H1 (cell line): ENCODE measurements around the gene LRP1. TPM values are rescaled to one million over a fixed set of nuclear protein-coding genes. Genes with fewer than 3 reads are reported as not detected.

Experiments
- CTCF ChIA-PET: fragments of 300-600 bp; sonication (Branson Sonifier 250); formaldehyde crosslinking; loops from one replicate; lab custom pipeline; 2021; ENCODE audit not compliant: partially characterized antibody; lab: Charles Lee
- POLR2A ChIA-PET: fragments of 300-600 bp; sonication (Branson Sonifier 250); formaldehyde crosslinking; loops from one replicate; lab custom pipeline; 2021; ENCODE audit warnings: inconsistent platforms; ENCODE audit not compliant: partially characterized antibody; lab: Charles Lee
- DNase-seq, 2 experiments: peaks; one replicate each; pipeline versions ENCODE4 v3.0.0 to v3.0.0-alpha.2; 2010 to 2022; ENCODE audit warnings: low spot score in 2 of 2, low read depth in 1 of 2, mixed read lengths in 1 of 2
- FAIRE-seq: peaks from 2 replicates; lab custom pipeline; 2011; peaks lifted over from hg19 to GRCh38; lab: Jason Lieb, UNC
- H2AFZ ChIP-seq: 2 replicates; pipeline ENCODE4 v1.8.1; 2012; ENCODE audit warnings: low read length, inconsistent platforms
- H2AK5ac ChIP-seq: 2 replicates; pipeline ENCODE4 v1.6.1; 2013; ENCODE audit warnings: low read depth, low read length
- H2BK120ac ChIP-seq: replicated peaks from 2 replicates; pipeline ENCODE3; 2013; ENCODE audit warnings: low read depth, low read length, inconsistent platforms
- H2BK12ac ChIP-seq: 2 replicates; pipeline ENCODE4 v1.6.1; 2013; ENCODE audit warnings: low read depth, low read length
- H2BK15ac ChIP-seq: 2 replicates; pipeline ENCODE4 v1.6.1; 2013; ENCODE audit warnings: low read length
- H2BK20ac ChIP-seq: 2 replicates; pipeline ENCODE4 v1.6.1; 2013; ENCODE audit warnings: low read length
- H2BK5ac ChIP-seq: 2 replicates; pipeline ENCODE4 v1.6.1; 2013; ENCODE audit warnings: low read depth, low read length
- H3K14ac ChIP-seq: 2 replicates; pipeline ENCODE4 v1.6.1; 2013; ENCODE audit warnings: inconsistent platforms; ENCODE audit not compliant: insufficient read length
- H3K18ac ChIP-seq: 2 replicates; pipeline ENCODE4 v1.6.1; 2013; ENCODE audit warnings: low read length; ENCODE audit errors: extremely low read depth
- H3K23ac ChIP-seq: 2 replicates; pipeline ENCODE4 v1.6.1; 2013; ENCODE audit warnings: inconsistent platforms; ENCODE audit not compliant: insufficient read length
- H3K23me2 ChIP-seq: 2 replicates; pipeline ENCODE4 v1.6.1; 2013; ENCODE audit warnings: low read depth, low read length
- H3K27ac ChIP-seq: 2 replicates; pipeline ENCODE4 v1.6.1; 2011; ENCODE audit warnings: low read depth, low read length, inconsistent platforms
- H3K27me3 ChIP-seq, 4 experiments: replicated peaks in 1 of 4; 1 replicate in 1 of 4; 2 replicates in 3 of 4; pipeline versions ENCODE4 v1.6.1 to v1.8.1; 2011 to 2013; ENCODE audit warnings: low read length in 3 of 4, mild to moderate bottlenecking in 3 of 4, inconsistent platforms in 2 of 4, mixed read lengths in 2 of 4, moderate library complexity in 1 of 4; ENCODE audit not compliant: control insufficient read depth in 3 of 4, insufficient read depth in 3 of 4; ENCODE audit errors: extremely low read depth in 1 of 4
- H3K36me3 ChIP-seq, 4 experiments: 2 replicates each; pipeline versions ENCODE4 v1.6.1 to v1.8.1; 2011 to 2013; ENCODE audit warnings: mild to moderate bottlenecking in 4 of 4, low read length in 3 of 4, moderate library complexity in 2 of 4, control low read depth in 1 of 4, inconsistent platforms in 1 of 4; ENCODE audit not compliant: insufficient read depth in 4 of 4, control insufficient read depth in 2 of 4
- H3K4ac ChIP-seq: replicated peaks from 2 replicates; pipeline ENCODE3; 2013; ENCODE audit warnings: low read length, low read depth, mixed read lengths, inconsistent platforms; ENCODE audit not compliant: insufficient read length
- H3K4me1 ChIP-seq, 4 experiments: replicated peaks in 1 of 4; 1 replicate in 1 of 4; 2 replicates in 3 of 4; pipeline versions ENCODE4 v1.6.1 to v1.8.1; 2011 to 2013; ENCODE audit warnings: low read length in 3 of 4, inconsistent platforms in 2 of 4, mixed read lengths in 1 of 4; ENCODE audit not compliant: insufficient read depth in 4 of 4, control insufficient read depth in 3 of 4
- H3K4me2 ChIP-seq, 2 experiments: 2 replicates each; pipeline versions ENCODE4 v1.6.1 to v1.8.1; 2011 to 2013; ENCODE audit warnings: low read depth in 2 of 2, low read length in 2 of 2, control low read depth in 1 of 2, inconsistent platforms in 1 of 2, mild to moderate bottlenecking in 1 of 2; ENCODE audit not compliant: insufficient read depth in 1 of 2
- H3K4me3 ChIP-seq, 4 experiments: fragments of 200-600, 300-600 bp in 1 of 4; sonication (generic), shearing (Covaris generic), sonication (Bioruptor Twin) in 1 of 4; 2 replicates each; pipeline versions ENCODE4 v1.5.1 to v1.8.1; 2011 to 2016; ENCODE audit warnings: low read length in 4 of 4, low read depth in 3 of 4, control low read depth in 2 of 4, inconsistent platforms in 2 of 4, mild to moderate bottlenecking in 2 of 4, mixed read lengths in 1 of 4, moderate library complexity in 1 of 4; ENCODE audit not compliant: insufficient read depth in 2 of 4; ENCODE audit errors: extremely low read depth in 1 of 4
- H3K56ac ChIP-seq: replicated peaks from 2 replicates; pipeline ENCODE3; 2013; ENCODE audit warnings: low read depth, mild to moderate bottlenecking, mixed read lengths, low read length, inconsistent platforms; ENCODE audit not compliant: insufficient read length
- H3K79me1 ChIP-seq: 2 replicates; pipeline ENCODE4 v1.6.1; 2013; ENCODE audit warnings: low read depth, low read length, control low read depth
- H3K79me2 ChIP-seq, 2 experiments: 2 replicates each; pipeline versions ENCODE4 v1.6.1 to v1.8.1; 2012 to 2013; ENCODE audit warnings: low read length in 2 of 2, mild to moderate bottlenecking in 2 of 2, inconsistent platforms in 1 of 2; ENCODE audit not compliant: insufficient read depth in 2 of 2, control insufficient read depth in 1 of 2
- H3K9ac ChIP-seq, 4 experiments: replicated peaks in 1 of 4; 1 replicate in 1 of 4; 2 replicates in 3 of 4; pipeline versions ENCODE4 v1.6.1 to v1.8.1; 2011 to 2013; ENCODE audit warnings: low read depth in 3 of 4, low read length in 3 of 4, control low read depth in 2 of 4, mild to moderate bottlenecking in 2 of 4, moderate library complexity in 2 of 4, inconsistent platforms in 1 of 4; ENCODE audit errors: extremely low read depth in 1 of 4
- H3K9me3 ChIP-seq, 2 experiments: 2 replicates each; pipeline versions ENCODE4 v1.6.1 to v1.8.1; 2012 to 2013; ENCODE audit warnings: mild to moderate bottlenecking in 2 of 2, moderate library complexity in 2 of 2, control low read depth in 1 of 2, inconsistent platforms in 1 of 2, low read depth in 1 of 2, low read length in 1 of 2, mixed read lengths in 1 of 2; ENCODE audit not compliant: insufficient read depth in 2 of 2
- H4K20me1 ChIP-seq, 2 experiments: replicated peaks in 1 of 2; 2 replicates each; pipeline versions ENCODE3 to v1.8.1; 2011 to 2013; ENCODE audit warnings: inconsistent platforms in 2 of 2, low read length in 2 of 2, mild to moderate bottlenecking in 1 of 2; ENCODE audit not compliant: insufficient read depth in 2 of 2, control insufficient read depth in 1 of 2
- H4K5ac ChIP-seq: 2 replicates; pipeline ENCODE4 v1.6.1; 2013; ENCODE audit warnings: low read length, low read depth, mixed read lengths, inconsistent platforms; ENCODE audit not compliant: insufficient read length
- H4K8ac ChIP-seq: 2 replicates; pipeline ENCODE4 v1.8.0; 2013; ENCODE audit warnings: mild to moderate bottlenecking, moderate library complexity, low read length, inconsistent platforms; ENCODE audit not compliant: insufficient read depth; ENCODE audit errors: extremely low read depth
- H4K91ac ChIP-seq: replicated peaks from 2 replicates; pipeline ENCODE3; 2013; ENCODE audit warnings: low read length, mixed read lengths, inconsistent platforms; ENCODE audit not compliant: insufficient read length
- ASH2L ChIP-seq: fragments of 200-600, 300-600 bp; sonication (generic); IDR thresholded peaks from one replicate; pipeline ENCODE4 v1.7.1; 2017; ENCODE audit warnings: low read length
- CBX5 ChIP-seq: fragments of 300-800, 300-1000 bp; sonication (generic); IDR thresholded peaks from 2 replicates; pipeline ENCODE4 v1.7.1; 2016; ENCODE audit warnings: antibody characterized with exemption, low read length, low read depth
- CBX8 ChIP-seq: fragments of 300-800, 300-1000 bp; sonication (generic); IDR thresholded peaks from 2 replicates; pipeline ENCODE4 v1.7.1; 2016; ENCODE audit warnings: low read depth, low read length, borderline replicate concordance
- POLR2AphosphoS5 ChIP-seq: IDR thresholded peaks from 2 replicates; pipeline ENCODE4 v1.6.1; 2011; ENCODE audit warnings: low read depth, low read length
- RAD21 ChIP-seq, 2 experiments: IDR thresholded peaks in 1 of 2; conservative IDR thresholded peaks in 1 of 2; 2 replicates each; pipeline ENCODE4 v1.6.1; 2011; ENCODE audit warnings: low read depth in 2 of 2, low read length in 2 of 2, improper control_type of control experiment in 1 of 2, inconsistent platforms in 1 of 2, mild to moderate bottlenecking in 1 of 2, moderate library complexity in 1 of 2
- SIN3A ChIP-seq, 2 experiments: IDR thresholded peaks in 1 of 2; conservative IDR thresholded peaks in 1 of 2; 2 replicates each; pipeline ENCODE4 v1.6.1; 2011 to 2012; ENCODE audit warnings: low read length in 2 of 2, improper control_type of control experiment in 1 of 2, low read depth in 1 of 2, mild to moderate bottlenecking in 1 of 2
- SIX5 ChIP-seq: IDR thresholded peaks from 2 replicates; pipeline ENCODE4 v1.6.1; 2011; ENCODE audit warnings: mild to moderate bottlenecking, low read depth, low read length
- SP1 ChIP-seq: IDR thresholded peaks from 2 replicates; pipeline ENCODE4 v1.6.1; 2011; ENCODE audit warnings: low read depth, low read length
- WGBS, 2 experiments: shearing (Covaris generic) in 1 of 2; methylation state at CpG; one replicate each; pipeline versions ENCODE4 v1.1.6 to v1.1.7; 2013 to 2015; ENCODE audit warnings: low lambda C conversion rate in 2 of 2, mixed read lengths in 2 of 2, inconsistent platforms in 1 of 2, low coverage in 1 of 2, missing lambda C conversion rate in 1 of 2; ENCODE audit not compliant: insufficient replicate concordance in 2 of 2, insufficient coverage in 1 of 2, insufficient read length in 1 of 2; ENCODE audit errors: extremely low coverage in 1 of 2, missing lambda C conversion rate in 1 of 2; 5-methylcytosine and 5-hydroxymethylcytosine counted together
- polyA plus RNA-seq, 7 experiments: library from polyadenylated mRNA; depleted of rRNA in 3 of 7; stranded (reverse) in 5 of 7; unstranded in 2 of 7; fragments of >200 nt in 5 of 7; fragments of 200-250 nt in 2 of 7; gene quantifications; 1 replicate in 5 of 7; 2 replicates in 1 of 7; 4 replicates in 1 of 7; pipeline versions ENCODE4 v1.2.1 to v1.2.3, GENCODE V29; 2011 to 2013; ENCODE audit warnings: missing spikeins in 2 of 7, mixed read lengths in 2 of 7
- total RNA-seq: library from RNA; stranded (reverse); fragmentation: NEBNext Ultra II Directional; extraction: Animal tissue kit (Norgen Biotek cat#: 25700); gene quantifications from 2 replicates; pipeline ENCODE4 v1.2.1, GENCODE V29; 2021

Gene LRP1
- total and polyA plus RNA-seq, 2 of the 8 experiments (the other 6 are each of a cell fraction or from before 2014, with no cell fraction given) = 35.3 to 92.5 TPM

DNA sequence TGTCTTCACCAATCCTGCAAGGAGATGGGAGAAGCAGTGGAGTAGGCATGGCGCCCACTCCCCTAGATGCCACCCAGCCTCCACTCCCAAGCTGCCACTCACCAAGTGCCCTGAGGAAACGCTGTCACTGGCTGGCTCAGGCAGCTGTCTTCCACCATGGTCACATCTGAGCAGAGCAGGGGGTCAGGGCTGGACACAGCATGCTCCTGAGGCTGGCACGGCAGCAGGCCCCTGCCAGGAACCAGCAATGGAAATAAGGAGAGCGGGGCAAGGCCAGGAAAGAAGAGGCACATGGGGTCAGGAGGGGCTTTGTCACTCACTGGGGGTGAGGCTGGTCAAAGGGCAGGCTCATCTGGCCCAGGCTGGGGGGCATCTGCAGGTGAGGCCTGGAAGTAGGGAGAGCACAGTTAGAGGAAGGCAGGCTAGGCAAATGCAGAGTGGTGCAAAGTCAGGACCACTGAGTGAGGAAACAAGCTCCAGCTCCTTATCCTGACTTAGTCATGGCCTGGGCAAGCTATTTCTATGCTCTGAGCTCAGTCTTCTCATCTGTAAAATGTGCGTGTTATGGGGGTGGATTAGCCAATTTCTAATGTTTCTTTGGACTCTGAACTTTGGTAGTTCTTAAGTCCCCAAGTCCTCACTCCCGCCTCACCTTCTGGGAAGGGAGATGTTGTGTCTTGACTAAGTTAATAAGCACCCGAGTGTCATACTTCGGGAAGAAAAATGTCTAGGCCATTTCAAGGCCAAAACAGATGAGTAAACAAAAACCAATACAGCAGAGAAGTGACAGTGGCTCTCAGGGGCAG is 31.3 kb upstream of the LRP1 start:
- H3K14ac ChIP-seq = no peak overlapping the region
- ChIA-PET POLR2A (interaction anchor here (1.2 to 16.5 kb wide), 7 partner anchors 8 to 45 kb away, joined by 3 to 352 read pairs (median 4); partner anchors contain the start of genes LRP1, NAB2 and STAT6), CTCF (interaction anchor here (0.9 to 14.0 kb wide), 13 partner anchors 9 to 146 kb away, joined by 3 to 325 read pairs (median 5); partner anchors contain the start of gene STAT6)
- H2BK20ac ChIP-seq = no peak overlapping the region
- no peak overlapping the region for H2AFZ ChIP-seq
- no peak overlapping the region for H2BK15ac ChIP-seq
- H3K36me3 ChIP-seq = peaks cover 6 to 24% (median 14%) of the 10 kb centered on the region in 4 experiments
- no peak overlapping the region for H3K27ac ChIP-seq
- TF ChIP-seq SP1 (no peak), CBX8 (no peak), SIN3A (conservative IDR thresholded peaks at IDR 0.05 in 1 of 2, IDR thresholded peaks at IDR 0.05 in 1 of 2; ENCODE audit: low read depth in 1 of 2, low read length in 2 of 2) (no peak), POLR2AphosphoS5 (no peak), ASH2L (no peak), CBX5 (no peak), SIX5 (no peak), RAD21 (IDR thresholded peaks at IDR 0.05 in 1 of 2, conservative IDR thresholded peaks at IDR 0.05 in 1 of 2; ENCODE audit: low read depth in 2 of 2, low read length in 2 of 2) (no peak)
- no peaks in the 10 kb centered on the region; the same call in 1 of the 2 replicates for H3K79me1 ChIP-seq
- no peak overlapping the region for H4K91ac ChIP-seq
- peaks cover 0 to 2% of the 10 kb centered on the region in 2 experiments for H4K20me1 ChIP-seq
- H3K9me3 ChIP-seq = no peaks in the 10 kb centered on the region
- DNase-seq (no peak), FAIRE-seq (no peak)
- H4K5ac ChIP-seq = no peak overlapping the region
- no peak overlapping the region for H3K9ac ChIP-seq
- H3K23me2 ChIP-seq = no peaks in the 10 kb centered on the region
- peaks cover 0 to 21% (median 15%) of the 10 kb centered on the region in 4 experiments; a peak in 6 of 7 replicates for H3K4me1 ChIP-seq
- 93% methylated on average over 8 of the region's 8 CpGs; no CpG with 5 or more reads in 1 of the 2 experiments for WGBS, 2 experiments
- H3K79me2 ChIP-seq = no peaks in the 10 kb centered on the region; a peak in 1 of 4 replicates
- no peak overlapping the region for H2BK12ac ChIP-seq
- no peak overlapping the region for H3K23ac ChIP-seq
- no peaks in the 10 kb centered on the region for H3K27me3 ChIP-seq
- H2BK120ac ChIP-seq = no peak overlapping the region
- H3K4ac ChIP-seq = no peak overlapping the region
- peak overlapping the region; percentile 75; the same call in 1 of the 2 replicates for H2BK5ac ChIP-seq
- no peak overlapping the region for H4K8ac ChIP-seq
- H3K4me3 ChIP-seq = no peak overlapping the region
- H3K18ac ChIP-seq = no peak overlapping the region
- no peak overlapping the region for H3K4me2 ChIP-seq
- H3K56ac ChIP-seq = no peak overlapping the region
- H2AK5ac ChIP-seq = no peak overlapping the region
